ENCODE results near the gene POU3F3.

The POU3F3 gene

DNA sequence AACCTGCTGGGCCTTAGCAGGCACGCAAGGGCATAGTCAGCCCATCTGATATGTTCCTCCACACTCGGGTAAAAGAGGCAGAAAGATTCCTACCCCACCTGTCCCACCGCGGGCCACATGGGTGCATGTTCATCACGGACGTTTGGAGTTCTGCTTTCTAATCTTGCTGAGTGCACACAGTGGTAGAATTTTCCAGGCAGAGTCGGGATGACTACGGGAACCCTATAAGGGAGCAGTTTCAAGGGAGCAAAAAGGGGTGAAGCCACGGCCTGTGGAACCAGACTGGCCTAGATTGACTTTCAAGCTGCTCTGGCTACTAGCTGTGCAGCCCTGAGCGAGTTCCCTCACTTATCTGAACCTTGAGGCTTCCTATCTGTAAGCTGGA is 36.8 kb downstream of the POU3F3 start:
- H3K9me3 ChIP-seq (ENCODE audit: control insufficient read depth, insufficient read depth, low read depth, low read length): no peaks in the 10 kb centered on the region
- H3K4me1 ChIP-seq (ENCODE audit: control insufficient read depth, insufficient read depth, low read length): no peaks in the 10 kb centered on the region
- H3K27ac ChIP-seq (ENCODE audit: extremely low read depth, low read depth, low read length): no peak overlapping the region
- no peaks in the 10 kb centered on the region for H3K36me3 ChIP-seq (ENCODE audit: control insufficient read depth in 2 of 2, insufficient read depth in 1 of 2, low read length in 2 of 2)
- ChIA-PET CTCF (no interaction called here), POLR2A (no interaction called here)
- TF ChIP-seq ZNF394 (tag by site-specific recombination; IDR thresholded peaks at IDR 0.05; ENCODE audit: borderline replicate concordance): no peak
- TF ChIP-seq, protein P1, sequence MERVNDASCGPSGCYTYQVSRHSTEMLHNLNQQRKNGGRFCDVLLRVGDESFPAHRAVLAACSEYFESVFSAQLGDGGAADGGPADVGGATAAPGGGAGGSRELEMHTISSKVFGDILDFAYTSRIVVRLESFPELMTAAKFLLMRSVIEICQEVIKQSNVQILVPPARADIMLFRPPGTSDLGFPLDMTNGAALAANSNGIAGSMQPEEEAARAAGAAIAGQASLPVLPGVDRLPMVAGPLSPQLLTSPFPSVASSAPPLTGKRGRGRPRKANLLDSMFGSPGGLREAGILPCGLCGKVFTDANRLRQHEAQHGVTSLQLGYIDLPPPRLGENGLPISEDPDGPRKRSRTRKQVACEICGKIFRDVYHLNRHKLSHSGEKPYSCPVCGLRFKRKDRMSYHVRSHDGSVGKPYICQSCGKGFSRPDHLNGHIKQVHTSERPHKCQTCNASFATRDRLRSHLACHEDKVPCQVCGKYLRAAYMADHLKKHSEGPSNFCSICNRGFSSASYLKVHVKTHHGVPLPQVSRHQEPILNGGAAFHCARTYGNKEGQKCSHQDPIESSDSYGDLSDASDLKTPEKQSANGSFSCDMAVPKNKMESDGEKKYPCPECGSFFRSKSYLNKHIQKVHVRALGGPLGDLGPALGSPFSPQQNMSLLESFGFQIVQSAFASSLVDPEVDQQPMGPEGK (tag by site-specific recombination; IDR thresholded peaks at IDR 0.05): no peak
- H3K4me3 ChIP-seq (ENCODE audit: low read depth, low read length): no peak overlapping the region

GRCh38 chr2:104891145-104891544 is 37.2 kb downstream of the POU3F3 start:
- POLR2A ChIA-PET: no interaction called here
- H3K4me1 ChIP-seq (ENCODE audit: control insufficient read depth, insufficient read depth, low read length): no peaks in the 10 kb centered on the region
- TF ChIP-seq ZNF335 (tag by site-specific recombination; conservative IDR thresholded peaks at IDR 0.05) (no peak), ZNF221 (tag by site-specific recombination; IDR thresholded peaks at IDR 0.05; ENCODE audit: borderline replicate concordance) (no peak), GLIS2 (tag by site-specific recombination; IDR thresholded peaks at IDR 0.05) (no peak), ZNF37A (tag by site-specific recombination; IDR thresholded peaks at IDR 0.05) (no peak), OVOL3 (tag by site-specific recombination; IDR thresholded peaks at IDR 0.05) (no peak), ZNF19 (tag by site-specific recombination; IDR thresholded peaks at IDR 0.05; ENCODE audit: low read depth) (no peak)
- TF ChIP-seq, protein P2, sequence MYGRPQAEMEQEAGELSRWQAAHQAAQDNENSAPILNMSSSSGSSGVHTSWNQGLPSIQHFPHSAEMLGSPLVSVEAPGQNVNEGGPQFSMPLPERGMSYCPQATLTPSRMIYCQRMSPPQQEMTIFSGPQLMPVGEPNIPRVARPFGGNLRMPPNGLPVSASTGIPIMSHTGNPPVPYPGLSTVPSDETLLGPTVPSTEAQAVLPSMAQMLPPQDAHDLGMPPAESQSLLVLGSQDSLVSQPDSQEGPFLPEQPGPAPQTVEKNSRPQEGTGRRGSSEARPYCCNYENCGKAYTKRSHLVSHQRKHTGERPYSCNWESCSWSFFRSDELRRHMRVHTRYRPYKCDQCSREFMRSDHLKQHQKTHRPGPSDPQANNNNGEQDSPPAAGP (tag by site-specific recombination; IDR thresholded peaks at IDR 0.05): no peak

DNA sequence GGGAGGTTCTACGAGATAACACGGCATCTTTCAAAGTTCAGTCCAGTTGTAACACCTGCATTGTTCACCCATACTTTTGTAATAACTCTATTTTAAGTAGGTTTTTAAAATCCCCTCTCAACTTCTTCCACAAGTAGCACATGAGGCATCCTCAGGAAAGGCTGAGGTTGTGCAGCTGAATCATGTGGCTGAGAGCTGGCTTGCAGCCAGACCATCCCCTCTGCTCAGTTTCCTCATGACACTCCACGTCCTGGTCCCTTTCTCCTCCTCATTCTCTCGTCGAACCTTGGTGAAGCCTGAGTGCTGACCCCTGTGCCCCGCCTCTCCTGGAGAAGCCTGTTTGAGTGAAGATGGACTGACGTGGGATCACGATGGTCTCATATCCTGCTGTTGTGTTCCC is 42.5 kb downstream of the POU3F3 start:
- Histone ChIP-seq H3K4me1 (ENCODE audit: control insufficient read depth, insufficient read depth, low read length) (no peaks in the 10 kb centered on the region), H3K36me3 (ENCODE audit: control insufficient read depth in 2 of 2, insufficient read depth in 1 of 2, low read length in 2 of 2) (no peaks in the 10 kb centered on the region), H3K27ac (ENCODE audit: extremely low read depth, low read depth, low read length) (no peak overlapping the region), H3K9me3 (ENCODE audit: control insufficient read depth, insufficient read depth, low read depth, low read length) (no peaks in the 10 kb centered on the region), H3K4me3 (ENCODE audit: low read depth, low read length) (no peak overlapping the region)
- ChIA-PET POLR2A (no interaction called here), CTCF (interaction anchor here (0.6 to 1.1 kb wide), 2 partner anchors 283 to 1538 kb away, joined by 3 read pairs; no protein-coding TSS in a partner anchor)
- TF ChIP-seq ZNF132 (tag by site-specific recombination; IDR thresholded peaks at IDR 0.05; ENCODE audit: borderline replicate concordance): no peak
- TF ChIP-seq RBAK (tag by site-specific recombination; IDR thresholded peaks at IDR 0.05): no peak
- no peak for TF ChIP-seq ZNF510 (tag by site-specific recombination; IDR thresholded peaks at IDR 0.05; ENCODE audit: insufficient replicate concordance)
- no peak for TF ChIP-seq GLIS1 (tag by site-specific recombination; IDR thresholded peaks at IDR 0.05)
- TF ChIP-seq OVOL3 (tag by site-specific recombination; IDR thresholded peaks at IDR 0.05): no peak
- no peak for TF ChIP-seq ZNF138 (tag by site-specific recombination; IDR thresholded peaks at IDR 0.05; ENCODE audit: borderline replicate concordance)
- TF ChIP-seq KLF1 (tag by site-specific recombination; IDR thresholded peaks at IDR 0.05): no peak
- TF ChIP-seq ZNF548 (tag by site-specific recombination; IDR thresholded peaks at IDR 0.05): no peak
- no peak for TF ChIP-seq ZNF707 (tag by site-specific recombination; IDR thresholded peaks at IDR 0.05)
- no peak for TF ChIP-seq OSR2 (tag by site-specific recombination; IDR thresholded peaks at IDR 0.05)
- TF ChIP-seq FEZF1 (tag by site-specific recombination; IDR thresholded peaks at IDR 0.05): no peak

More at GRCh38 chr2:104891145-104891544, 37.2 kb downstream of the POU3F3 start:
- Histone ChIP-seq H3K27ac (ENCODE audit: extremely low read depth, low read depth, low read length) (no peak overlapping the region), H3K9me3 (ENCODE audit: control insufficient read depth, insufficient read depth, low read depth, low read length) (no peaks in the 10 kb centered on the region), H3K4me3 (ENCODE audit: low read depth, low read length) (no peak overlapping the region), H3K36me3 (ENCODE audit: control insufficient read depth in 2 of 2, insufficient read depth in 1 of 2, low read length in 2 of 2) (no peaks in the 10 kb centered on the region)
- CTCF ChIA-PET: no interaction called here

All from HEK293 (cell line).